ENCODE results near the gene SH3BP1.

DNA sequence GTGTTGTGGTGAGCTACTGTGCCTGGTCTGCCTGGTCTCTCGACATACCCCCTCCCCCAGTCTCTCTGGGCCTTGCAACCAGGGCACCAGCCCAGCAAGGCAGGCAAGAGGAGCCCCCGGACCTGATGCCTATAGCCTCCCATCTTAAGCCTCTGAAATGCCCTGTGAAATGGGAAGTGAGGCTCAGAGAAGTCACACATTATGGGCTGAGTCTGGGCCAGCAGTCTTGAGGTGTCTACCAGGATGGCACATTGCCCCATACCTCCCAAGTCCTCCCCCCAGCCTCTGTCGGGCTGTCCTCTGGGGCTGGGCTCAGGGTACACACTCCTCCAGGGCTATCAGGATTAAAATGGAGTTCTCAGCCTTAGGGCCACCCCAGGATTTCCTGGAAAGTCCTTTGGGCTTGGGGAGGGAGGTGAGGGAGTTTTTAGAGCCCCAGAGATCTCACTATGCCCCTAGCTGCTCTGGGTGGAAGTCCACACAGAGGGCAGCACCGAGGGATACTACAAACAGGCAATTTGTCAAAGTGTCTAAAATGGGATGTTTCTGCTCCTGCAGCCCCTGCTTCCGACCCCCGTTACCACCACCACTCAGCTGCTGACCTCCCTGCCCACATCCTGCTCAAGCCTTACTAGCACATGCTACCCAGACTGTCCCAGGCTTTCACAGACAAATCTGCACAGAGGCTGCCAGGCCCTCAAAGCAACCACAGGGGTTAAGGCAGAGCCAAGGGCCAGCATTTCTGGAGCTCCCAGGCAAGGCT is 3.1 kb upstream of the SH3BP1 start:
- TF ChIP-seq POLR2A (IDR thresholded peaks at IDR 0.05; ENCODE audit: low read length) (no peak), GATA1 (IDR thresholded peaks at IDR 0.05; ENCODE audit: low read depth, low read length) (no peak)
